HepG2 (cell line): ENCODE data around the gene C9. TPM values are rescaled to one million over a fixed set of nuclear protein-coding genes. Genes with fewer than 3 reads are reported as not detected.

Experiments
- AKNA ChIP-seq: sonication (generic); formaldehyde crosslinking; IDR thresholded peaks from 2 replicates; pipeline ENCODE4 v1.4.0; 2020; ENCODE audit warnings: missing genetic modification reagents, borderline replicate concordance
- BRF2 ChIP-seq: sonication (generic); formaldehyde crosslinking; IDR thresholded peaks from 2 replicates; pipeline ENCODE4 v1.8.1; 2022; ENCODE audit warnings: mild to moderate bottlenecking, missing genetic modification reagents
- CCAR2 ChIP-seq: fragments of 200-400 bp; formaldehyde crosslinking; optimal IDR thresholded peaks from 2 replicates; pipeline ENCODE3; 2018; ENCODE audit warnings: low read depth, mild to moderate bottlenecking, low read length, moderate library complexity
- E2F5 ChIP-seq: sonication (generic); formaldehyde crosslinking; conservative IDR thresholded peaks from 2 replicates; pipeline ENCODE4 v1.4.0; 2020; ENCODE audit warnings: missing genetic modification reagents
- FOXA3 ChIP-seq: IDR thresholded peaks from 2 replicates; pipeline ENCODE4 v1.6.1; 2016; ENCODE audit warnings: missing genetic modification reagents, missing compliant biosample characterization
- FOXJ3 ChIP-seq: sonication (generic); formaldehyde crosslinking; IDR thresholded peaks from 2 replicates; pipeline ENCODE4 v1.4.0; 2020; ENCODE audit warnings: missing genetic modification reagents, mild to moderate bottlenecking, borderline replicate concordance
- IKZF5 ChIP-seq: IDR thresholded peaks from 2 replicates; pipeline ENCODE4 v1.6.1; 2018; ENCODE audit warnings: missing genetic modification reagents, mild to moderate bottlenecking, missing compliant biosample characterization
- KAT8 ChIP-seq: IDR thresholded peaks from 2 replicates; pipeline ENCODE4 v1.6.1; 2016; ENCODE audit warnings: missing genetic modification reagents, missing compliant biosample characterization
- KLF15 ChIP-seq: sonication (generic); formaldehyde crosslinking; IDR thresholded peaks from 2 replicates; pipeline ENCODE4 v1.8.1; 2023; ENCODE audit warnings: borderline replicate concordance, mild to moderate bottlenecking, inconsistent platforms, missing genetic modification reagents, mixed read lengths
- LBX2 ChIP-seq: sonication (generic); formaldehyde crosslinking; IDR thresholded peaks from 2 replicates; pipeline ENCODE4 v1.5.0; 2020; ENCODE audit warnings: missing genetic modification reagents, mild to moderate bottlenecking, borderline replicate concordance
- MED1 ChIP-seq: sonication (generic); formaldehyde crosslinking; IDR thresholded peaks from 2 replicates; pipeline ENCODE4 v1.4.0; 2020; ENCODE audit warnings: missing genetic modification reagents
- SMAD9 ChIP-seq: sonication (generic); formaldehyde crosslinking; IDR thresholded peaks from 2 replicates; pipeline ENCODE4 v1.5.1; 2020; ENCODE audit warnings: mild to moderate bottlenecking, missing genetic modification reagents
- USF2 ChIP-seq, 2 experiments: sonication (generic) in 1 of 2; formaldehyde crosslinking in 1 of 2; IDR thresholded peaks; 2 replicates each; pipeline versions ENCODE4 v1.5.1 to v1.6.1; 2011 to 2020; ENCODE audit warnings: borderline replicate concordance in 1 of 2, low read depth in 1 of 2, low read length in 1 of 2, mild to moderate bottlenecking in 1 of 2, missing genetic modification reagents in 1 of 2, moderate library complexity in 1 of 2
- ZNF512 ChIP-seq: sonication (generic); formaldehyde crosslinking; IDR thresholded peaks from 2 replicates; pipeline ENCODE4 v1.4.0; 2020; ENCODE audit warnings: mild to moderate bottlenecking, missing genetic modification reagents
- ZNF576 ChIP-seq: sonication (generic); formaldehyde crosslinking; IDR thresholded peaks from 2 replicates; pipeline ENCODE4 v1.4.0; 2020; ENCODE audit warnings: mild to moderate bottlenecking, missing genetic modification reagents
- polyA plus RNA-seq, 8 experiments: library from polyadenylated mRNA; depleted of rRNA in 3 of 8; stranded (reverse) in 7 of 8; unstranded in 1 of 8; fragments of >200 nt; fragmentation: Illumina TruSeq in 4 of 8; extraction: Trizol in 4 of 8; gene quantifications; 2 replicates each; pipeline versions ENCODE4 v1.2.1 to v1.2.3, GENCODE V29; 2011 to 2016; ENCODE audit warnings: low read depth in 4 of 8, missing spikeins in 1 of 8, mixed read lengths in 1 of 8; ENCODE audit not compliant: insufficient read depth in 1 of 8
- total RNA-seq, 5 experiments: library from RNA; depleted of rRNA; stranded (reverse); fragments of >200 nt; fragmentation: Illumina TruSeq; extraction: Trizol; gene quantifications; 2 replicates each; pipeline ENCODE4 v1.2.3, GENCODE V29; 2016; ENCODE audit warnings: low read depth in 1 of 5

C9 gene
- total and polyA plus RNA-seq, 2 of the 13 experiments (the other 11 are each of a cell fraction or from before 2014, with no cell fraction given) = not detected

- TF ChIP-seq USF2 (IDR thresholded peaks at IDR 0.05; ENCODE audit: low read depth, low read length) (peak; percentile 16; the same call in 1 of the 2 replicates), USF2 (CRISPR knock-in tag; IDR thresholded peaks at IDR 0.05; ENCODE audit: borderline replicate concordance) (no peak), AKNA (CRISPR knock-in tag) (no peak), IKZF5 (no peak), SMAD9 (no peak), ZNF576 (no peak), ZNF512 (CRISPR knock-in tag) (no peak), MED1 (CRISPR knock-in tag) (no peak), FOXA3 (CRISPR knock-in tag) (peak; percentile 92), E2F5 (CRISPR knock-in tag) (no peak), KAT8 (CRISPR knock-in tag) (no peak), KLF15 (no peak), CCAR2 (no peak), FOXJ3 (CRISPR knock-in tag) (no peak), LBX2 (CRISPR knock-in tag) (no peak), BRF2 (CRISPR knock-in tag) (no peak)
These were observed 79.7 kb downstream of the C9 start (continued) for GRCh38 chr5:39284552-39284951.
